ENCODE measurements around the gene JADE1.

DNA sequence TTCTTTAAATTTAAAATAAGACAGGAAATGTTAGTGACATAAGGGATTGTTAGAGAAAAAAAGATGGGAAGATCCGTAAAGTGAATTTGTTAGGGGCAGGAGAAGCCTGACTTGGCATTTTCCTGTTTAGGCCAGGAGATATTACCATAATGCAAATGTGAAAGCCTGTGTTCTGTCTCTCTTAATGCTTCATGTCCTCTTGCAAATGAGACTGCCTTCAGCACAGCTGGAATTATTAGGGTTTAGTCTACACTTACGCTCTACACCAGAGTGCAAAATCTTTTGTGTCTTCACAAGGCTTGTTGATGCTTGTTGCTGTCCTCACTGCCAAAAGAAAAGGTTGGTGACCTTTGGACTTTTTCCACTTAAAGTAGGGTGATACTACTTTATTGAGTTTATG lies 56.8 kb downstream of the JADE1 start:
- TF ChIP-seq, protein P1, sequence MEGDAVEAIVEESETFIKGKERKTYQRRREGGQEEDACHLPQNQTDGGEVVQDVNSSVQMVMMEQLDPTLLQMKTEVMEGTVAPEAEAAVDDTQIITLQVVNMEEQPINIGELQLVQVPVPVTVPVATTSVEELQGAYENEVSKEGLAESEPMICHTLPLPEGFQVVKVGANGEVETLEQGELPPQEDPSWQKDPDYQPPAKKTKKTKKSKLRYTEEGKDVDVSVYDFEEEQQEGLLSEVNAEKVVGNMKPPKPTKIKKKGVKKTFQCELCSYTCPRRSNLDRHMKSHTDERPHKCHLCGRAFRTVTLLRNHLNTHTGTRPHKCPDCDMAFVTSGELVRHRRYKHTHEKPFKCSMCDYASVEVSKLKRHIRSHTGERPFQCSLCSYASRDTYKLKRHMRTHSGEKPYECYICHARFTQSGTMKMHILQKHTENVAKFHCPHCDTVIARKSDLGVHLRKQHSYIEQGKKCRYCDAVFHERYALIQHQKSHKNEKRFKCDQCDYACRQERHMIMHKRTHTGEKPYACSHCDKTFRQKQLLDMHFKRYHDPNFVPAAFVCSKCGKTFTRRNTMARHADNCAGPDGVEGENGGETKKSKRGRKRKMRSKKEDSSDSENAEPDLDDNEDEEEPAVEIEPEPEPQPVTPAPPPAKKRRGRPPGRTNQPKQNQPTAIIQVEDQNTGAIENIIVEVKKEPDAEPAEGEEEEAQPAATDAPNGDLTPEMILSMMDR (IDR thresholded peaks at IDR 0.05), result no peak
- no peak for TF ChIP-seq EP300 (IDR thresholded peaks at IDR 0.05; ENCODE audit: low read depth)
- no peak for TF ChIP-seq POLR2A (IDR thresholded peaks at IDR 0.05)
